Measurements from ENCODE around the gene COMMD6. TPM values are rescaled to one million over a fixed set of nuclear protein-coding genes. Genes with fewer than 3 reads are reported as not detected.
"Not testable (repeated sequence)": the region's sequence is repeated elsewhere in the genome, so short reads cannot be mapped to it uniquely, and the experiment has no call there.

The COMMD6 gene
- total and polyA plus RNA-seq, 12 donors: 60.7 to 599 (median 317) TPM

GRCh38 chr13:75547917-75548316, 10.3 kb upstream of the COMMD6 start:
- WGBS, 4 donors: 44 to 75% (median 58%) methylated on average over 3 of the region's 3 CpGs
- peak in 3 of 7 donors; percentile 27 to 48 (median 48) for DNase-seq
- peaks cover 0 to 79% of the 10 kb centered on the region in 2 donors for H3K4me1 ChIP-seq (replicated peaks in 1 of 2)
- H3K36me3 ChIP-seq (replicated peaks in 1 of 2): no peaks in the 10 kb centered on the region
- no peaks in the 10 kb centered on the region for H3K9me3 ChIP-seq (replicated peaks in 1 of 3)
- no peaks in the 10 kb centered on the region for H3K27me3 ChIP-seq
- H3K4me3 ChIP-seq: no peak overlapping the region
- TF ChIP-seq, protein P1, sequence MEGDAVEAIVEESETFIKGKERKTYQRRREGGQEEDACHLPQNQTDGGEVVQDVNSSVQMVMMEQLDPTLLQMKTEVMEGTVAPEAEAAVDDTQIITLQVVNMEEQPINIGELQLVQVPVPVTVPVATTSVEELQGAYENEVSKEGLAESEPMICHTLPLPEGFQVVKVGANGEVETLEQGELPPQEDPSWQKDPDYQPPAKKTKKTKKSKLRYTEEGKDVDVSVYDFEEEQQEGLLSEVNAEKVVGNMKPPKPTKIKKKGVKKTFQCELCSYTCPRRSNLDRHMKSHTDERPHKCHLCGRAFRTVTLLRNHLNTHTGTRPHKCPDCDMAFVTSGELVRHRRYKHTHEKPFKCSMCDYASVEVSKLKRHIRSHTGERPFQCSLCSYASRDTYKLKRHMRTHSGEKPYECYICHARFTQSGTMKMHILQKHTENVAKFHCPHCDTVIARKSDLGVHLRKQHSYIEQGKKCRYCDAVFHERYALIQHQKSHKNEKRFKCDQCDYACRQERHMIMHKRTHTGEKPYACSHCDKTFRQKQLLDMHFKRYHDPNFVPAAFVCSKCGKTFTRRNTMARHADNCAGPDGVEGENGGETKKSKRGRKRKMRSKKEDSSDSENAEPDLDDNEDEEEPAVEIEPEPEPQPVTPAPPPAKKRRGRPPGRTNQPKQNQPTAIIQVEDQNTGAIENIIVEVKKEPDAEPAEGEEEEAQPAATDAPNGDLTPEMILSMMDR (IDR thresholded peaks at IDR 0.05): no peak
- TF ChIP-seq POLR2A (IDR thresholded peaks at IDR 0.05): no peak
- peak overlapping the region in 1 of 5 donors; percentile 90 for H3K27ac ChIP-seq
- intact Hi-C loops (cut with DNase I): loop anchor here in 1 of 2 donors (10.0 kb wide), 1 partner anchor 63 kb away; the partner anchor contains the start of gene TBC1D4

GRCh38 chr13:75545386-75545785, 7.7 kb upstream of the COMMD6 start:
- H3K36me3 ChIP-seq (replicated peaks in 1 of 2); H3K4me3 ChIP-seq; H3K27me3 ChIP-seq; DNase-seq; H3K9me3 ChIP-seq (replicated peaks in 1 of 3): not testable (repeated sequence)
- WGBS, 4 donors: 83 to 93% (median 87%) methylated on average over 14 of the region's 14 CpGs
- peaks cover 0 to 62% of the 10 kb centered on the region in 2 donors for H3K4me1 ChIP-seq (replicated peaks in 1 of 2)
- intact Hi-C loops (cut with DNase I): loop anchor here in 1 of 2 donors (10.0 kb wide), 1 partner anchor 61 kb away; the partner anchor contains the start of gene TBC1D4
- H3K27ac ChIP-seq: peak overlapping the region in 3 of 5 donors; percentile 42 to 70 (median 69)

DNA sequence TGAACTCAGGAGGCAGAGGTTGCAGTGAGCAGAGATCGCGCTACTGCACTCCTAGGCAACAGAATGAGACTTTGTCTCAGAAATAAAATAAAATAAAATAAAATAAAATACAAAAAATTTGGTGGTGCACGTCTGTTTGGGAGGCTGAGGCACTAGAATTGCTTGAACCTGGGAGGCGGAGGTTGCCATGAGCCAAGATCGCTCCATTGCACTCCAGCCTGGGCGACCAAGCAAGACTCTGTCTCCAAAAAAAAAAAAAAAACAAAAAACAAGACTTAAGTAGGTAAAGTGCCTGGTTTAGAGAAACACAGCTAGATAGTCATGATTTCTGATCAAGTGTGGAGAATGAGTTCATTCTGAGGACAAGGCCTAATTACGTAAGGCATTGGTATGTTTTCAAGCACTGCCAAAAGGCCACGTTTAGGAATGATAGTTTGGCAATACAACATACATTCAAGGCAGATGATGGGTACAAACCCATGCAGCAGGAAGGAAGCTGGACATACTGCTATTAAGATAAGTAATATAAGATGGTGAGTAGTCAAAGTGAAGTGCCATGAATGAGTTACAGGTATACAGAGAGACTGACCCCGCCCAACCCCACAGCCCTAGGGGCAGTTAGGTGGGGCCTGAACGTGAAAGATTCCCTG, 7.2 kb upstream of the COMMD6 start:
- Histone ChIP-seq H3K4me3 (no peak overlapping the region), H3K27ac (peak overlapping the region in 4 of 5 donors; percentile 42 to 70 (median 60)), H3K9me3 (replicated peaks in 1 of 3) (no peaks in the 10 kb centered on the region), H3K36me3 (replicated peaks in 1 of 2) (no peaks in the 10 kb centered on the region), H3K4me1 (replicated peaks in 1 of 2) (peaks cover 0 to 60% of the 10 kb centered on the region in 2 donors), H3K27me3 (no peaks in the 10 kb centered on the region)
- WGBS, 4 donors: 63 to 74% (median 70%) methylated on average over 10 of the region's 10 CpGs
- TF ChIP-seq POLR2A (IDR thresholded peaks at IDR 0.05): no peak
- TF ChIP-seq, protein P1 (IDR thresholded peaks at IDR 0.05): no peak
- intact Hi-C loops (cut with DNase I): loop anchor here in 1 of 2 donors (10.0 kb wide), 1 partner anchor 60 kb away; the partner anchor contains the start of gene TBC1D4
- DNase-seq: peak in 4 of 7 donors; percentile 38 to 64 (median 44)

DNA sequence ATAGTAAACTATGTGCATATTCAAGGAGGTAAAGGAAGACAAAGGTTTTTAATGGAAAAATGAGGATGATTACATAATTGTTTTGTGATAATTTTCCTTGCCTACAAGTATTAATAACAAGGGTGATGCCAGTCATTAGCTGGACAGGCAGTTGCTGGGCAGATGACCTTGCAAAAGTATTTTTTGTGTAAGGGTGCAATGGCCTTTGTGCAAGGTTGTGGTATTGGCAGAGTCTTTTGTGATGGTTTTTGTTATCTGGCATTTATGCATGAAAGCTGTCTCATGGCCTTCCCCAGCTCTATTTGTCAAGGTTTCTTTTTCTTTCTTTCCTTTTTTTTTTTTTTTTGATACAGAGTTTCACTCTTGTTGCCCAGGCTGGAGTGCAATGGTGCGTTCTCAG, 4.3 kb upstream of the COMMD6 start:
- no peak overlapping the region for H3K4me3 ChIP-seq
- TF ChIP-seq, protein P1 (IDR thresholded peaks at IDR 0.05): no peak
- TF ChIP-seq POLR2A (IDR thresholded peaks at IDR 0.05): no peak
- H3K27ac ChIP-seq: peak overlapping the region; percentile 5 to 67 (median 64)
- DNase-seq: peak in 6 of 7 donors; percentile 46 to 76 (median 68)
- intact Hi-C loops (cut with DNase I): loop anchor here in 1 of 2 donors (10.0 kb wide), 1 partner anchor 57 kb away; the partner anchor contains the start of gene TBC1D4
- no peaks in the 10 kb centered on the region for H3K27me3 ChIP-seq
- H3K36me3 ChIP-seq (replicated peaks in 1 of 2): no peaks in the 10 kb centered on the region
- no peaks in the 10 kb centered on the region for H3K9me3 ChIP-seq (replicated peaks in 1 of 3)
- H3K4me1 ChIP-seq (replicated peaks in 1 of 2): peaks cover 0 to 55% of the 10 kb centered on the region in 2 donors
- WGBS, 4 donors: 29 to 67% (median 58%) methylated on average over 1 of the region's 1 CpG

All from adrenal gland (tissue), 12 donors.